Right cardiac atrium (tissue), 5 donors: ENCODE data around the gene FAM110A. TPM values are rescaled to one million over a fixed set of nuclear protein-coding genes. Genes with fewer than 3 reads are reported as not detected.

Experiments used
- ATAC-seq, 2 donors: fragments of 200-7000 bp; cut with Tn5 transposase; one replicate each; pipeline versions ENCODE4 v1.8.0 to v1.9.1; 2020; ENCODE audit warnings: moderate library complexity in 2 of 2, mild to moderate bottlenecking in 1 of 2
- DNase-seq, 3 donors: peaks; one replicate each; pipeline ENCODE4 v3.0.0-alpha.2; 2020
- H3K27ac ChIP-seq: one replicate; pipeline ENCODE4 v1.5.1; 2013; ENCODE audit warnings: mild to moderate bottlenecking, low read length, control low read depth, moderate library complexity
- H3K27me3 ChIP-seq: one replicate; pipeline ENCODE4 v1.6.1; 2013; ENCODE audit not compliant: control insufficient read depth, insufficient read depth
- H3K4me1 ChIP-seq: one replicate; pipeline ENCODE4 v1.6.1; 2013; ENCODE audit warnings: low read length; ENCODE audit not compliant: control insufficient read depth, insufficient read depth
- H3K4me3 ChIP-seq: one replicate; pipeline ENCODE4 v1.5.1; 2013; ENCODE audit warnings: low read length, control low read depth
- H3K9me3 ChIP-seq: one replicate; pipeline ENCODE4 v1.6.1; 2013; ENCODE audit warnings: low read length; ENCODE audit not compliant: control insufficient read depth
- WGBS: extraction: QIAGEN DNeasy Blood & Tissue Kit; methylation state at CpG from one replicate; pipeline ENCODE4 v1.1.7; 2013; 5-methylcytosine and 5-hydroxymethylcytosine counted together
- intact Hi-C, 4 donors: fragments of 100-400 bp; cut with DNase I; formaldehyde crosslinking; loops; one replicate each; pipeline versions ENCODE4 v1.11.0 to v1.14.0; 2022 to 2023
- polyA plus RNA-seq: library from polyadenylated mRNA; stranded (reverse); fragments of 200-250 nt; gene quantifications from one replicate; pipeline ENCODE4 v1.2.3, GENCODE V29; 2013
- total RNA-seq, 4 donors: library from RNA; stranded (reverse); fragmentation: NEBNext Ultra II Directional; extraction: Animal tissue kit (Norgen Biotek cat#: 25700); gene quantifications; one replicate each; pipeline ENCODE4 v1.2.1, GENCODE V29; 2021
- donor health status: healthy with polysubstance abuse.
- donor health status: DM: no; HTN: yes; CAD: no.
- donor health status: DM: no; HTN: no; CAD: no.
- donor health status: DM: no; HTN: yes; CAD: no; lungs with severe emphysema.
- donor health status: DM: yes; HTN: yes; CAD: no.

The FAM110A gene
- total and polyA plus RNA-seq, 5 donors, result 2.6 to 4.3 (median 3.5) TPM

DNA sequence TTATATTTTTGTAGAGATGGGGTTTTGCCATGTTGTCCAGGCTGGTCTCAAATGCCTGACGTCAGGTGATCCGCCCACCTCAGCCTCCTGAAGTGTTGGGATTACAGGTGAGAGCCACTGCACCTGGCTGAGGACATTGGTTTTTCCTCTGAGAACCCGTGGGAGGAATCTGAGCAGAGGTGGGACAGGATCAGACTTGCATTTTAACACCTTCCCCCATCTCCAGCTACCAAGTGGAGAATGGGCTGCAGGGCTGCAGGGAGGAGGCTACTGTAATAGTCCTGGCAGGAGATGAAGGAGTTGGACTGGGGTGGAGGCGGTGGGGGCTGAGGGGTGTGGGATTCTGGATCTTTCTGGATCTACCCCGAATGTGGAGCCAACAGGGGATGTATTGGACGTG is 24.5 kb downstream of the FAM110A start:
- 83% methylated on average over 6 of the region's 6 CpGs for WGBS
- Histone ChIP-seq H3K4me3 (no peak overlapping the region), H3K27ac (no peak overlapping the region), H3K27me3 (no peaks in the 10 kb centered on the region), H3K4me1 (no peaks in the 10 kb centered on the region), H3K9me3 (no peaks in the 10 kb centered on the region)
- intact Hi-C loops, result no loop called here
- ATAC-seq, result no peak
- DNase-seq, result no peak

DNA sequence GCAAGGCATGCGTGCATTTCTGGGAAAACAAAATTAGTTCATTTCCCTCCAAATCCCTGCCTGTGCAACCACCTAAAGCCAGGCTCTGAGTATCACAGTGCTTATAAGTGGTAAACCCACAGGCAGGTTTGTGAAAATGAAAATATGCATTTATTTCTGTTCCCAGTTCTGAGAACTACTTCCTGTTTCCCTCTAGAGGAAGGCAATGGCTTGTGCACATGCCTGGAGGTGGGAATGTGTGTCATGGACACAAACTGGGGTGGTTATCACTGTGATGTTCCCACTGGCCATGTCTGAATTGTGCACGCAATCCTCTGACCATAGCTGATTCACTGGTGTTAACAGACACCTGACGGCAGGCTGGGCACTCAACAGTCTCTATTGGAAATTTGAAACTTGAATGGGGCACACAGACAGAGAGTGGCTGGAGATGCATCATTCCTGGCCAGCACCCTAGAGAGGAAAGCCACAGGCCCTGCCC is 26.3 kb downstream of the FAM110A start:
- no peaks in the 10 kb centered on the region for H3K9me3 ChIP-seq
- no peaks in the 10 kb centered on the region for H3K4me1 ChIP-seq
- H3K4me3 ChIP-seq, result no peak overlapping the region
- DNase-seq, result no peak
- intact Hi-C loops, result no loop called here
- no peak overlapping the region for H3K27ac ChIP-seq
- WGBS, result 60% methylated on average over 3 of the region's 3 CpGs
- no peaks in the 10 kb centered on the region for H3K27me3 ChIP-seq
- ATAC-seq, result no peak

DNA sequence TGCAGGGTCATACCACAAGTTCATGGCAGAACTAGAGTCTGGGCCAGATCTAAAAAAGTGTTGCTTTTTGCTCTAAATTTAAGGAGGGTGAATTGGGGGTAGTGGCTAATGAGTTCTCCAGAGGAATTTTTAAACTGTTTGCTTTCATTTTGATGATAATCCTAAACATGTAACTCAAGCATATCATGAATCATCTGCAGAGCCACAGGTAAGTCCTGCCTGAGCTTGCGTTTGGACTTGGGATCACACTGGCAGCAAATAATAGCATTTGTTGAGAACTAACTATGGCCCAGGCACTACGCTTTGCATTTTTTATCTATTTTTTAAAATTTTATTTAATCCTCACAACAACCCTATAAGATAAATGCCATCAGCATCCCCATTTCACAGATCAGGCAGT is 27.4 kb downstream of the FAM110A start:
- no peak for ATAC-seq
- Histone ChIP-seq H3K4me3 (no peak overlapping the region), H3K27me3 (no peaks in the 10 kb centered on the region), H3K4me1 (no peaks in the 10 kb centered on the region), H3K9me3 (no peaks in the 10 kb centered on the region), H3K27ac (no peak overlapping the region)
- WGBS, result 96% methylated on average over 2 of the region's 2 CpGs
- DNase-seq, result no peak
- intact Hi-C loops, result no loop called here

GRCh38 chr20:865440-865839 is 31.9 kb downstream of the FAM110A start:
- 98% methylated on average over 1 of the region's 1 CpG for whole genome bisulfite sequencing
- no peak for ATAC-seq
- Histone ChIP-seq H3K9me3 (no peaks in the 10 kb centered on the region), H3K4me1 (no peaks in the 10 kb centered on the region), H3K4me3 (no peak overlapping the region), H3K27me3 (no peaks in the 10 kb centered on the region), H3K27ac (no peak overlapping the region)
- no peak for DNase-seq
- intact Hi-C loops, result no loop called here

DNA sequence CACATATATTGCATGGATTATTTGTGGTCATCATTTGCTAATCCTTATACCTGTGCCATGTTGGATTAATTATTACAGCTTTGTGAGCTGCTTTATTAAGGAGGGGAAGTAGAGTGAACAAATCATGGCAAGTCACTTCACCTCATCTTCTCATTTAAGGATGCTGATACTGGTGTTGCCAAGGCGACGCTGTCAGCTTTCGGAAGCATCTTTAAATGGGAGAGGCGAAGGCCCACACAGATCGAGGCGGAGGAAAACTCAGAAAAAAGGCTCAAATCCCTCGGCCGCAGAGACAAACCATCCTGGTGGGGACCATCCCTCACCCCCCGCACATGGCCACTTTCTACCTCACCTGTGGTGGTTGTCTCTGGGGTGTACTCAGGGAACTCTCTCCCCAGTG is 34.8 kb downstream of the FAM110A start:
- Histone ChIP-seq H3K9me3 (no peaks in the 10 kb centered on the region), H3K27me3 (no peaks in the 10 kb centered on the region), H3K4me1 (no peaks in the 10 kb centered on the region), H3K4me3 (no peak overlapping the region), H3K27ac (no peak overlapping the region)
- no peak for ATAC-seq
- no peak for DNase-seq
- 87% methylated on average over 9 of the region's 9 CpGs for WGBS
- intact Hi-C loops, result no loop called here

DNA sequence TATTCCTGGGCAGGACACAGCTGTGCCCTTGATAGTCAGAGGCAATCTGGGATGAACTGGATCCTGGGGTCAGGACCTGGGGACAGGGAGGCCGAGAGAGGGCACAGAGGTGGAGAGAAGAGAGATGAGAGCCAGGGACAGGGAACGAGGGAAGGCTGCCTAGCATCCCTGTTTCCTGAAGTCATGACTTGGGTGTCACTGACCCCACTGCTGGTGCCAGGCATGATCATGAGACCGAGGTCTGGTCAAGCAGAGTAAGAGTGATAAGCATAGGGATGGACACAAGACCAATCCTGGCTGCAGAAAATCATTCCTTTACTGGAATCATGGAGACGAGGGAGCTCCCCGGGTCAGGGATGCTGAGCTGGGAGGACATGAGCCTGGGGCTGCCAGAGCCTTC is 36.1 kb downstream of the FAM110A start:
- intact Hi-C loops, result no loop called here
- no peaks in the 10 kb centered on the region for H3K27me3 ChIP-seq

DNA sequence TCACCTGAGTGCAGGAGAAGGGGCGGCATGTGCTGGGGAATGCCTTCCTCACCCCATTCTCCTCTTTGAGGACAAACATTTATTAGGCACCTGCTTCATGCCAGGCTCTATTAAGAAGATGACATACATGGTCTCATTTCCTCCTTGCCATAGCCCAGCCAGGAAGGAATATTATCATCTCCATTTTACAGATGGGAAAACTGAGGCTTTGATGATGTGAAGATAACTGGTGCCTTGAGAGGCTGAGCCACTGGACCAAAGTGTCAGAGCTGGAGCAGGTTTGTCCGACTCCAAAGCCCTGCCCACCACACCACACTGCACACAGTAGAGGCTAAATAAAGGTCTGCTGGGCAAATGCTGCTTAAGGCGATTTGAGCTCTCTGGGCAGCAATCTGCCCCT is 37.2 kb downstream of the FAM110A start:
- DNase-seq (no peak), ATAC-seq (no peak)
- Histone ChIP-seq H3K27ac (no peak overlapping the region), H3K4me1 (no peaks in the 10 kb centered on the region), H3K27me3 (no peaks in the 10 kb centered on the region), H3K9me3 (no peaks in the 10 kb centered on the region), H3K4me3 (no peak overlapping the region)
- intact Hi-C loops, result no loop called here
- WGBS, result 71% methylated on average over 3 of the region's 3 CpGs

More for the DNA sequence above, 36.1 kb downstream of the FAM110A start:
- WGBS, result 53% methylated on average over 5 of the region's 5 CpGs
- Histone ChIP-seq H3K4me1 (no peaks in the 10 kb centered on the region), H3K9me3 (no peaks in the 10 kb centered on the region), H3K27ac (no peak overlapping the region), H3K4me3 (no peak overlapping the region)
- DNase-seq, result no peak
- ATAC-seq, result no peak

GRCh38 chr20:871436-871835 is 37.9 kb downstream of the FAM110A start:
- DNase-seq, result no peak
- no peaks in the 10 kb centered on the region for H3K9me3 ChIP-seq
- intact Hi-C loops, result no loop called here
- no peak overlapping the region for H3K27ac ChIP-seq
- H3K27me3 ChIP-seq, result no peaks in the 10 kb centered on the region
- no peak overlapping the region for H3K4me3 ChIP-seq
- no peaks in the 10 kb centered on the region for H3K4me1 ChIP-seq
- no peak for ATAC-seq

DNA sequence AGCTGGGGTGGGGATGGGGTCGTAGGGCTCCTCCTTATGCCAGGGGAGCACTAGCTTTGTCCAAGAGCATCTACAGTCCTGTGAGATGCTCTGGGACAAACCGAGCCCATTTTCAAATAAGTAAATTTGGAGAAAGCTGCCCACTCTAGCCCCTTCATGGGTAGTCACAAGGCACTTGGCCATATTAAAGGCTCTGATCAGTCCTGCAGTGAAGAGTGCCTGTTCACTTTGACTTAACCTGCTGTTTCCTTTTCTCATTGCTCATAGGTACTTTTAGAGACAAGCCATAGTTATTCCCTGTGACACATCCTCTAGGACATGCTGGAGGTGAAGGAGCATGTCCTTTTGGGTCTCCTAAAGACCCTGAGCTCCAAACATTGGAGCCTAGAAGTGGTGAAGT is 38.4 kb downstream of the FAM110A start:
- H3K4me3 ChIP-seq, result no peak overlapping the region
- WGBS, result 77% methylated on average over 2 of the region's 2 CpGs
- no peak for ATAC-seq
- no peaks in the 10 kb centered on the region for H3K27me3 ChIP-seq
- no peaks in the 10 kb centered on the region for H3K9me3 ChIP-seq
- no peaks in the 10 kb centered on the region for H3K4me1 ChIP-seq
- intact Hi-C loops, result no loop called here
- DNase-seq, result no peak
- H3K27ac ChIP-seq, result no peak overlapping the region

- ATAC-seq, result no peak
- intact Hi-C loops, result no loop called here
- Histone ChIP-seq H3K4me1 (no peaks in the 10 kb centered on the region), H3K27ac (no peak overlapping the region), H3K9me3 (no peaks in the 10 kb centered on the region), H3K27me3 (no peaks in the 10 kb centered on the region), H3K4me3 (no peak overlapping the region)
- DNase-seq, result no peak
- 58% methylated on average over 20 of the region's 20 CpGs for WGBS
Measured at GRCh38 chr20:872855-873520, 39.5 kb downstream of the FAM110A start.

DNA sequence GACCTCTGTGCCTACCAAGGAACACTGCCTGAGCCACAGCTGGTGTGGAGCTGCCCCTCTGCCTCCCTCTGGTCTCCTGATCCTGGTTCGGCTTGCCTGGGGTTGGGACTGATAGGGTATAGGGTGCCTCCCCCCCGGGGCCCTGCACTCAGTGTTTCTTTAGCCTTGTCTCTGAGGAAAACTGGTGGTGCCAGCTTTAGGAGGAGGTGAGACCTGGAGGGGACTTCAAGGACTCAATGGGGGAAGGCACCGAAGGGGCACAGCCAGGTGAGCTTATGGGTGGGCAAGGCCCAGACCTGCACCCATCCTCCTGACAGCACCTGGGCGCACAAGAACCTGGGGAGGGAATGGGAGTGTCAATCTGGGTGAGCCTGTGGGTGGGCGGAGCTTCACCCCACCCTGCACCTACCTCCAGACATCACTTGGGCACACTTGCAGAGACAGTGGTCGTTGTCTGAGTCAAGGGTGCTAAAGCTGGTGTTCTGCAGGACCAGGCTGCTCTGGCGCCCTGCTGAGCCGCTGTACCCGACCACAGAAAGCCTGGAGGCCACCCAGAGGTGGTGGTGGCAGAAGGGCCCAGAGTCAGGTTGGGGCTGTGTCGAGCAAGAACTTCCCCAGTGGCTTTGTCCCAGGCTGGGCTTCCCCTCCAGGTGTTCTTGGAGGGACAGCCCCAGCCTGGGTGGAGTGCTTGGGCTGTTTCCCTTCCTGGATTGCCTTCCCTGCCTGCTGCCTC is 40.5 kb downstream of the FAM110A start:
- no peaks in the 10 kb centered on the region for H3K9me3 ChIP-seq
- ATAC-seq, result no peak
- H3K27ac ChIP-seq, result no peak overlapping the region
- no peak overlapping the region for H3K4me3 ChIP-seq
- H3K27me3 ChIP-seq, result no peaks in the 10 kb centered on the region
- intact Hi-C loops, result no loop called here
- no peaks in the 10 kb centered on the region for H3K4me1 ChIP-seq
- WGBS, result 81% methylated on average over 10 of the region's 10 CpGs
- no peak for DNase-seq
